Sigmoid colon (tissue), 4 donors: ENCODE data around the gene IKZF1.

Source experiments
- CTCF ChIP-seq, 4 experiments: fragments of 450-650 bp in 3 of 4; fragments of 200-600 bp in 1 of 4; IDR thresholded peaks; one replicate each; pipeline ENCODE4 v1.5.1; 2016 to 2019; ENCODE audit warnings: antibody characterized with exemption in 4 of 4, mild to moderate bottlenecking in 3 of 4, moderate library complexity in 2 of 4
- EP300 ChIP-seq, 4 donors: sonication (generic); formaldehyde crosslinking; IDR thresholded peaks; one replicate each; pipeline ENCODE4 v1.6.1; 2017; ENCODE audit warnings: antibody characterized with exemption in 4 of 4
- POLR2A ChIP-seq, 2 donors: fragments of 450-650 bp; IDR thresholded peaks; one replicate each; pipeline ENCODE4 v1.6.1; 2016; ENCODE audit warnings: antibody characterized with exemption in 2 of 2, mild to moderate bottlenecking in 2 of 2, moderate library complexity in 2 of 2
- POLR2AphosphoS5 ChIP-seq, 4 donors: sonication (generic); formaldehyde crosslinking; IDR thresholded peaks; one replicate each; pipeline ENCODE4 v1.6.1; 2017; ENCODE audit warnings: antibody characterized with exemption in 4 of 4

- TF ChIP-seq CTCF (IDR thresholded peaks at IDR 0.05) (no peak), EP300 (IDR thresholded peaks at IDR 0.05) (no peak), POLR2A (IDR thresholded peaks at IDR 0.05) (no peak), POLR2AphosphoS5 (IDR thresholded peaks at IDR 0.05) (no peak)
These were observed 33.9 kb upstream of the IKZF1 start for GRCh38 chr7:50270531-50271018.
